B cell (primary cell): ENCODE measurements around the gene P2RX7.

Experiments
- CTCF ChIP-seq: fragments of 200-600 bp; IDR thresholded peaks from one replicate; pipeline ENCODE4 v1.8.0; 2022; ENCODE audit warnings: antibody characterized with exemption, mild to moderate bottlenecking
- EZH2 ChIP-seq: IDR thresholded peaks from 2 replicates; pipeline ENCODE4 v1.6.1; 2012; ENCODE audit warnings: borderline replicate concordance, low read depth, mild to moderate bottlenecking, moderate library complexity, low read length; ENCODE audit not compliant: insufficient read depth, poor library complexity, severe bottlenecking

- TF ChIP-seq CTCF (no peak), EZH2 (no peak)
Observed at GRCh38 chr12:121198949-121199348, 66.3 kb downstream of the P2RX7 start.
